ENCODE data around the gene SDHAF1.

SDHAF1 gene

GRCh38 chr19:35959968-35960320, 35.0 kb upstream of the SDHAF1 start:
- H3K27ac ChIP-seq (ENCODE audit: low read length): no peak overlapping the region
- no peaks in the 10 kb centered on the region for H3K79me2 ChIP-seq (ENCODE audit: insufficient read depth, low read length)
- ATAC-seq (ENCODE audit: insufficient read depth, low read depth): no peak
- no peaks in the 10 kb centered on the region for H3K27me3 ChIP-seq (ENCODE audit: insufficient read depth, low read length, poor library complexity)
- H3K4me3 ChIP-seq (ENCODE audit: low read depth in 1 of 2, low read length in 2 of 2): no peak overlapping the region
- no peak overlapping the region for H3K9ac ChIP-seq (ENCODE audit: low read depth, low read length)
- H3K4me1 ChIP-seq (ENCODE audit: insufficient read depth, low read length): no peaks in the 10 kb centered on the region
- no peak overlapping the region for H3K4me2 ChIP-seq (ENCODE audit: insufficient read depth, low read length)
- H3K9me3 ChIP-seq (ENCODE audit: insufficient read depth, low read length, severe bottlenecking): no peaks in the 10 kb centered on the region
- H3K36me3 ChIP-seq (ENCODE audit: insufficient read depth, low read length): no peaks in the 10 kb centered on the region
- TF ChIP-seq EZH2 (IDR thresholded peaks at IDR 0.05; ENCODE audit: borderline replicate concordance, low read depth, low read length, severe bottlenecking) (no peak), CTCF (IDR thresholded peaks at IDR 0.05; ENCODE audit: borderline replicate concordance, extremely low read depth, low read length, poor library complexity, severe bottlenecking) (no peak)
- no peaks in the 10 kb centered on the region; the same call in 1 of the 2 replicates for H4K20me1 ChIP-seq (ENCODE audit: insufficient read depth, low read length)
- no peak for DNase-seq
- no peak overlapping the region for H2AFZ ChIP-seq (ENCODE audit: low read depth, low read length)

GRCh38 chr19:35960432-35960972, 34.5 kb upstream of the SDHAF1 start:
- H3K9me3 ChIP-seq (ENCODE audit: insufficient read depth, low read length, severe bottlenecking): no peaks in the 10 kb centered on the region
- no peak overlapping the region for H3K27ac ChIP-seq (ENCODE audit: low read length)
- ATAC-seq (ENCODE audit: insufficient read depth, low read depth) (no peak), DNase-seq (no peak)
- H3K4me3 ChIP-seq (ENCODE audit: low read depth in 1 of 2, low read length in 2 of 2): no peak overlapping the region
- no peaks in the 10 kb centered on the region for H3K36me3 ChIP-seq (ENCODE audit: insufficient read depth, low read length)
- H3K27me3 ChIP-seq (ENCODE audit: insufficient read depth, low read length, poor library complexity): no peaks in the 10 kb centered on the region
- no peak overlapping the region for H2AFZ ChIP-seq (ENCODE audit: low read depth, low read length)
- H3K4me1 ChIP-seq (ENCODE audit: insufficient read depth, low read length): no peaks in the 10 kb centered on the region
- no peak overlapping the region for H3K9ac ChIP-seq (ENCODE audit: low read depth, low read length)
- H3K4me2 ChIP-seq (ENCODE audit: insufficient read depth, low read length): no peak overlapping the region
- H3K79me2 ChIP-seq (ENCODE audit: insufficient read depth, low read length): no peaks in the 10 kb centered on the region
- no peaks in the 10 kb centered on the region; the same call in 1 of the 2 replicates for H4K20me1 ChIP-seq (ENCODE audit: insufficient read depth, low read length)
- no peak for TF ChIP-seq CTCF (IDR thresholded peaks at IDR 0.05; ENCODE audit: borderline replicate concordance, extremely low read depth, low read length, poor library complexity, severe bottlenecking)
- no peak for TF ChIP-seq EZH2 (IDR thresholded peaks at IDR 0.05; ENCODE audit: borderline replicate concordance, low read depth, low read length, severe bottlenecking)

- H3K4me2 ChIP-seq (ENCODE audit: insufficient read depth, low read length): no peak overlapping the region
- no peaks in the 10 kb centered on the region for H3K36me3 ChIP-seq (ENCODE audit: insufficient read depth, low read length)
- DNase-seq: peak; percentile 63
- TF ChIP-seq CTCF (IDR thresholded peaks at IDR 0.05; ENCODE audit: borderline replicate concordance, extremely low read depth, low read length, poor library complexity, severe bottlenecking) (no peak), EZH2 (IDR thresholded peaks at IDR 0.05; ENCODE audit: borderline replicate concordance, low read depth, low read length, severe bottlenecking) (no peak)
- no peaks in the 10 kb centered on the region for H3K27me3 ChIP-seq (ENCODE audit: insufficient read depth, low read length, poor library complexity)
- no peaks in the 10 kb centered on the region for H3K79me2 ChIP-seq (ENCODE audit: insufficient read depth, low read length)
- no peaks in the 10 kb centered on the region; the same call in 1 of the 2 replicates for H4K20me1 ChIP-seq (ENCODE audit: insufficient read depth, low read length)
- no peak overlapping the region for H2AFZ ChIP-seq (ENCODE audit: low read depth, low read length)
- no peak overlapping the region for H3K4me3 ChIP-seq (ENCODE audit: low read depth in 1 of 2, low read length in 2 of 2)
- no peaks in the 10 kb centered on the region for H3K9me3 ChIP-seq (ENCODE audit: insufficient read depth, low read length, severe bottlenecking)
- H3K4me1 ChIP-seq (ENCODE audit: insufficient read depth, low read length): no peaks in the 10 kb centered on the region
- no peak overlapping the region for H3K9ac ChIP-seq (ENCODE audit: low read depth, low read length)
- ATAC-seq (ENCODE audit: insufficient read depth, low read depth): peak; percentile 71
- H3K27ac ChIP-seq (ENCODE audit: low read length): no peak overlapping the region
These were observed 31.5 kb upstream of the SDHAF1 start for GRCh38 chr19:35963514-35963913.

- H4K20me1 ChIP-seq (ENCODE audit: insufficient read depth, low read length): no peaks in the 10 kb centered on the region; the same call in 1 of the 2 replicates
- DNase-seq (no peak), ATAC-seq (ENCODE audit: insufficient read depth, low read depth) (no peak)
- H3K9me3 ChIP-seq (ENCODE audit: insufficient read depth, low read length, severe bottlenecking): no peaks in the 10 kb centered on the region
- H3K27ac ChIP-seq (ENCODE audit: low read length): no peak overlapping the region
- TF ChIP-seq CTCF (IDR thresholded peaks at IDR 0.05; ENCODE audit: borderline replicate concordance, extremely low read depth, low read length, poor library complexity, severe bottlenecking) (no peak), EZH2 (IDR thresholded peaks at IDR 0.05; ENCODE audit: borderline replicate concordance, low read depth, low read length, severe bottlenecking) (no peak)
- no peaks in the 10 kb centered on the region for H3K27me3 ChIP-seq (ENCODE audit: insufficient read depth, low read length, poor library complexity)
- no peak overlapping the region for H3K4me3 ChIP-seq (ENCODE audit: low read depth in 1 of 2, low read length in 2 of 2)
- no peaks in the 10 kb centered on the region for H3K4me1 ChIP-seq (ENCODE audit: insufficient read depth, low read length)
- H3K79me2 ChIP-seq (ENCODE audit: insufficient read depth, low read length): no peaks in the 10 kb centered on the region
- H3K36me3 ChIP-seq (ENCODE audit: insufficient read depth, low read length): no peaks in the 10 kb centered on the region
- no peak overlapping the region for H2AFZ ChIP-seq (ENCODE audit: low read depth, low read length)
- no peak overlapping the region for H3K4me2 ChIP-seq (ENCODE audit: insufficient read depth, low read length)
- H3K9ac ChIP-seq (ENCODE audit: low read depth, low read length): no peak overlapping the region
These were observed 28.2 kb upstream of the SDHAF1 start for GRCh38 chr19:35966771-35967170.
